Gastroesophageal sphincter (tissue), 4 donors: ENCODE results near the gene KCNIP4. TPM values are rescaled to one million over a fixed set of nuclear protein-coding genes. Genes with fewer than 3 reads are reported as not detected.

Experiments used
- ATAC-seq: fragments of 150-250 bp; one replicate; pipeline ENCODE4 v1.9.1; 2016; ENCODE audit warnings: mild to moderate bottlenecking, moderate library complexity
- H3K27ac ChIP-seq, 4 donors: fragments of 200-600 bp; sonication (generic) in 3 of 4; 1 replicate in 3 of 4; 2 replicates in 1 of 4; pipeline ENCODE4 v1.5.1; 2016 to 2019
- H3K27me3 ChIP-seq: fragments of 200-600 bp; sonication (generic); one replicate; pipeline ENCODE4 v1.5.1; 2019
- H3K36me3 ChIP-seq, 2 donors: fragments of 200-600 bp; sonication (generic); one replicate each; pipeline ENCODE4 v1.5.1; 2019; ENCODE audit warnings: control low read depth in 1 of 2
- H3K4me1 ChIP-seq, 3 donors: fragments of 200-600 bp; sonication (generic); 1 replicate in 2 of 3; 2 replicates in 1 of 3; pipeline ENCODE4 v1.5.1; 2016 to 2019; ENCODE audit warnings: control low read depth in 2 of 3
- H3K4me3 ChIP-seq, 2 donors: fragments of 200-600 bp; sonication (generic); one replicate each; pipeline ENCODE4 v1.5.1; 2019; ENCODE audit warnings: mild to moderate bottlenecking in 1 of 2, moderate library complexity in 1 of 2
- H3K9me3 ChIP-seq, 3 donors: fragments of 200-600 bp; sonication (generic); one replicate each; pipeline ENCODE4 v1.5.1; 2017 to 2019; ENCODE audit warnings: control low read depth in 2 of 3
- CTCF ChIP-seq, 4 experiments: fragments of 200-600 bp in 2 of 4; fragments of 450-650 bp in 2 of 4; sonication (generic) in 1 of 4; IDR thresholded peaks; one replicate each; pipeline ENCODE4 v1.5.1; 2017 to 2019; ENCODE audit warnings: antibody characterized with exemption in 4 of 4, mild to moderate bottlenecking in 2 of 4, moderate library complexity in 2 of 4
- EP300 ChIP-seq: sonication (generic); formaldehyde crosslinking; IDR thresholded peaks from one replicate; pipeline ENCODE4 v1.6.1; 2017; ENCODE audit warnings: antibody characterized with exemption, mild to moderate bottlenecking
- POLR2A ChIP-seq, 2 donors: fragments of 450-650 bp; IDR thresholded peaks; one replicate each; pipeline ENCODE4 v1.6.1; 2017; ENCODE audit warnings: antibody characterized with exemption in 2 of 2, mild to moderate bottlenecking in 2 of 2, moderate library complexity in 1 of 2
- POLR2AphosphoS5 ChIP-seq: sonication (generic); formaldehyde crosslinking; IDR thresholded peaks from one replicate; pipeline ENCODE4 v1.6.1; 2017; ENCODE audit warnings: antibody characterized with exemption
- WGBS, 2 donors: methylation state at CpG; one replicate each; pipeline ENCODE4 v1.1.5; 2018; ENCODE audit warnings: low coverage in 1 of 2; 5-methylcytosine and 5-hydroxymethylcytosine counted together
- total RNA-seq, 4 donors: library from RNA; depleted of rRNA; stranded (reverse); fragments of >200 nt; gene quantifications; one replicate each; pipeline ENCODE4 v1.1.0, GENCODE V29; 2016

Gene KCNIP4
- total RNA-seq, 4 donors from 2014 or later, result 0.23 to 0.59 (median 0.54) TPM; not detected in 1

- H3K27ac ChIP-seq, result no peak overlapping the region
- H3K9me3 ChIP-seq, result no peaks in the 10 kb centered on the region
- 66 to 86% methylated on average over 3 of the region's 3 CpGs for WGBS, 2 donors
- H3K36me3 ChIP-seq, result no peaks in the 10 kb centered on the region
- TF ChIP-seq POLR2A (IDR thresholded peaks at IDR 0.05) (no peak), EP300 (no peak), POLR2AphosphoS5 (no peak), CTCF (IDR thresholded peaks at IDR 0.05) (no peak)
- ATAC-seq, result no peak
- H3K27me3 ChIP-seq, result no peaks in the 10 kb centered on the region
- H3K4me3 ChIP-seq, result no peak overlapping the region
- no peaks in the 10 kb centered on the region for H3K4me1 ChIP-seq
These were observed 26.9 kb downstream of the KCNIP4 start for GRCh38 chr4:21921526-21922180.

DNA sequence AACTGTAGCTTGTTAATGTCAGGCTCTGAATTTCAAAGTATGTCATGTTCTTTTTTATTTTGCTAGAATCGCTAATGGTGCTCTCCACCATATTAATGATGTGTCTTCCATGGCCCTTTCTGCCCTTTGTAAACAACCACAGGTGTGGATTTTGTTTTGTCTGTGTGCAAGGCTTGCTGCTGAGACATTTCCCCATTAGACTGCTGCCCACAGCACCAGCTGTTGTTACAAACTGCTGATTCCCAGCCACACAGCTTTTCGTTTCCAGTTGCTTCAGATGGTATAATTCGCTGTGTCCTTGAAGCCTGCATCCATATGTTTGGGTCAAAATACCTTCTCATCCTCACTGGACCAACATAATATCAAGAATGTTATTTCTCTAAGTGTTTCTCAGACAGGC, 32.8 kb downstream of the KCNIP4 start:
- no peak overlapping the region for H3K4me3 ChIP-seq
- TF ChIP-seq CTCF (IDR thresholded peaks at IDR 0.05), result no peak
- no peak for TF ChIP-seq POLR2AphosphoS5
- no peak for TF ChIP-seq EP300
- no peak for TF ChIP-seq POLR2A (IDR thresholded peaks at IDR 0.05)
- ATAC-seq, result no peak
- H3K27me3 ChIP-seq, result no peaks in the 10 kb centered on the region
- no peak overlapping the region for H3K27ac ChIP-seq
- no peaks in the 10 kb centered on the region for H3K4me1 ChIP-seq
- no peaks in the 10 kb centered on the region for H3K36me3 ChIP-seq
- 47 to 89% methylated on average over 3 of the region's 3 CpGs for WGBS, 2 donors
- no peaks in the 10 kb centered on the region for H3K9me3 ChIP-seq

DNA sequence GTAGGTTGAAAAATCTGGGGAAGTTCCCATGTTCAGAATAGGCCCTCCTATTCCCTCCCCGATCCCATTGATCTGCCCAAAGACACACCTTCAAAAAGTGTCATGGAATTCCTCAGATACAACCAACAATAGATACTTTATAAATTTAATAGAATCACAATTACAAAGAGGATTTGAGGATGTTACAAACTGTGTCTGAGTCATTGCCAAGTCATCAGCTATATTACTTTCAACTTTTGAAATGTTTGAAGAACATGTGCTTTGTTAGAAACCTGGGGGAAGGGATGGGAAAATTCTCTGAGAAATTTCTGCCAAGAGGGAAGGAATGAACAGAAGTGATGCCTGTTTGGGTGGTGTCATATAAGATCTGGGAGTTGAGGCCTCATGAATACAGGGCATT, 46.7 kb downstream of the KCNIP4 start:
- Histone ChIP-seq H3K4me3 (no peak overlapping the region), H3K27me3 (no peaks in the 10 kb centered on the region), H3K27ac (no peak overlapping the region), H3K36me3 (no peaks in the 10 kb centered on the region), H3K9me3 (peaks cover 0 to 17% (median 0%) of the 10 kb centered on the region in 3 donors), H3K4me1 (no peaks in the 10 kb centered on the region)
- no peak for TF ChIP-seq POLR2A (IDR thresholded peaks at IDR 0.05)
- no peak for TF ChIP-seq POLR2AphosphoS5
- no peak for TF ChIP-seq EP300
- no peak for TF ChIP-seq CTCF (IDR thresholded peaks at IDR 0.05)
- no peak for ATAC-seq
- 76 to 91% methylated on average over 1 of the region's 1 CpG for WGBS, 2 donors

- Histone ChIP-seq H3K36me3 (no peaks in the 10 kb centered on the region), H3K4me3 (no peak overlapping the region), H3K4me1 (no peaks in the 10 kb centered on the region), H3K27ac (no peak overlapping the region), H3K9me3 (peaks cover 0 to 17% (median 0%) of the 10 kb centered on the region in 3 donors), H3K27me3 (no peaks in the 10 kb centered on the region)
- TF ChIP-seq CTCF (IDR thresholded peaks at IDR 0.05) (no peak), EP300 (no peak), POLR2A (IDR thresholded peaks at IDR 0.05) (no peak), POLR2AphosphoS5 (no peak)
- WGBS, 2 donors, result 64 to 79% methylated on average over 2 of the region's 2 CpGs
- no peak for ATAC-seq
These were observed 47.3 kb downstream of the KCNIP4 start for GRCh38 chr4:21901281-21901680.

DNA sequence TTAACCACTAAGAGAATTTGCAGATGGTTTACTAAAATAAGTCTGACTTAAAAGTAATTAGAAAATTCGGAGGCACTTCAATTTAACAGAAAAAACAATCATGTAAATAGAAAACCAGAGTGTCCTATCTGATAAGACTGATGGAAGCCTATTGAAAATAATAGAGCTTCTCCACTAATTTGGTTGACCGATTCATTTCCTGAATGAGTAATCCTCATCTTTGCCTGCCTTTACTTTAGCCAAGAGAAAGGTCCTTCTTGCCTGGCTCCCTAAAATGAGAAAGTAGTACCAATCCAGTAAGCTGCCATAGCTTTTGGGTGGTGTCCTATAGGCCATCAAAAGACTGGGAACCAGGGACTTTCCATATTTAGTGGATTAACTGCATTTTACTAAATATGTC, 48.4 kb downstream of the KCNIP4 start:
- Histone ChIP-seq H3K27ac (no peak overlapping the region), H3K27me3 (no peaks in the 10 kb centered on the region), H3K4me1 (no peaks in the 10 kb centered on the region), H3K9me3 (peaks cover 0 to 17% (median 0%) of the 10 kb centered on the region in 3 donors), H3K36me3 (no peaks in the 10 kb centered on the region), H3K4me3 (no peak overlapping the region)
- TF ChIP-seq EP300, result no peak
- TF ChIP-seq CTCF (IDR thresholded peaks at IDR 0.05), result no peak
- TF ChIP-seq POLR2A (IDR thresholded peaks at IDR 0.05), result no peak
- no peak for TF ChIP-seq POLR2AphosphoS5
- 27 to 56% methylated on average over 2 of the region's 2 CpGs for WGBS, 2 donors
- ATAC-seq, result no peak
